Suprapubic skin (tissue), 4 donors: Measurements from ENCODE around the gene PAK5. TPM values are rescaled to one million over a fixed set of nuclear protein-coding genes. Genes with fewer than 3 reads are reported as not detected.

Source experiments
- DNase-seq, 2 donors: peaks; one replicate each; pipeline ENCODE4 v3.0.0-alpha.2; 2019; ENCODE audit warnings: low spot score in 2 of 2
- H3K27ac ChIP-seq: fragments of 200-600 bp; sonication (generic); one replicate; pipeline ENCODE4 v1.5.1; 2019
- H3K27me3 ChIP-seq: fragments of 200-600 bp; sonication (generic); one replicate; pipeline ENCODE4 v1.5.1; 2019
- H3K36me3 ChIP-seq: fragments of 200-600 bp; sonication (generic); one replicate; pipeline ENCODE4 v1.5.1; 2019
- H3K4me1 ChIP-seq: fragments of 200-600 bp; sonication (generic); one replicate; pipeline ENCODE4 v1.5.1; 2019
- H3K4me3 ChIP-seq: fragments of 200-600 bp; sonication (generic); one replicate; pipeline ENCODE4 v1.5.1; 2019; ENCODE audit warnings: mild to moderate bottlenecking
- H3K9me3 ChIP-seq: fragments of 200-600 bp; sonication (generic); one replicate; pipeline ENCODE4 v1.5.1; 2019
- CTCF ChIP-seq, 2 donors: fragments of 200-600 bp in 1 of 2; fragments of 450-650 bp in 1 of 2; sonication (generic) in 1 of 2; IDR thresholded peaks; one replicate each; pipeline ENCODE4 v1.5.1; 2016 to 2019; ENCODE audit warnings: antibody characterized with exemption in 2 of 2, mild to moderate bottlenecking in 1 of 2, moderate library complexity in 1 of 2
- EP300 ChIP-seq: sonication (generic); formaldehyde crosslinking; IDR thresholded peaks from one replicate; pipeline ENCODE4 v1.6.1; 2017; ENCODE audit warnings: antibody characterized with exemption
- POLR2A ChIP-seq, 2 donors: fragments of 450-650 bp; IDR thresholded peaks; one replicate each; pipeline ENCODE4 v1.6.1; 2017; ENCODE audit warnings: antibody characterized with exemption in 2 of 2, mild to moderate bottlenecking in 2 of 2, moderate library complexity in 2 of 2
- POLR2AphosphoS5 ChIP-seq, 3 donors: sonication (generic); formaldehyde crosslinking; IDR thresholded peaks; one replicate each; pipeline ENCODE4 v1.6.1; 2017; ENCODE audit warnings: antibody characterized with exemption in 3 of 3
- WGBS: methylation state at CpG from one replicate; pipeline ENCODE4 v1.1.5; 2018; 5-methylcytosine and 5-hydroxymethylcytosine counted together
- total RNA-seq, 4 donors: library from RNA; depleted of rRNA; stranded (reverse); fragments of >200 nt; gene quantifications; one replicate each; pipeline ENCODE4 v1.1.0, GENCODE V29; 2016

PAK5 gene
- total RNA-seq, 4 donors from 2014 or later: 0.10 to 0.56 (median 0.21) TPM; not detected in 1

GRCh38 chr20:9566977-9567376 is 271.9 kb downstream of the PAK5 start:
- no peaks in the 10 kb centered on the region for H3K36me3 ChIP-seq
- H3K4me3 ChIP-seq: no peak overlapping the region
- peaks cover 2% of the 10 kb centered on the region for H3K27me3 ChIP-seq
- no peaks in the 10 kb centered on the region for H3K4me1 ChIP-seq
- H3K9me3 ChIP-seq: no peaks in the 10 kb centered on the region
- TF ChIP-seq CTCF (IDR thresholded peaks at IDR 0.05) (no peak), POLR2A (IDR thresholded peaks at IDR 0.05) (no peak), POLR2AphosphoS5 (IDR thresholded peaks at IDR 0.05) (no peak), EP300 (no peak)
- 67% methylated on average over 1 of the region's 1 CpG for WGBS
- no peak for DNase-seq
- H3K27ac ChIP-seq: no peak overlapping the region

DNA sequence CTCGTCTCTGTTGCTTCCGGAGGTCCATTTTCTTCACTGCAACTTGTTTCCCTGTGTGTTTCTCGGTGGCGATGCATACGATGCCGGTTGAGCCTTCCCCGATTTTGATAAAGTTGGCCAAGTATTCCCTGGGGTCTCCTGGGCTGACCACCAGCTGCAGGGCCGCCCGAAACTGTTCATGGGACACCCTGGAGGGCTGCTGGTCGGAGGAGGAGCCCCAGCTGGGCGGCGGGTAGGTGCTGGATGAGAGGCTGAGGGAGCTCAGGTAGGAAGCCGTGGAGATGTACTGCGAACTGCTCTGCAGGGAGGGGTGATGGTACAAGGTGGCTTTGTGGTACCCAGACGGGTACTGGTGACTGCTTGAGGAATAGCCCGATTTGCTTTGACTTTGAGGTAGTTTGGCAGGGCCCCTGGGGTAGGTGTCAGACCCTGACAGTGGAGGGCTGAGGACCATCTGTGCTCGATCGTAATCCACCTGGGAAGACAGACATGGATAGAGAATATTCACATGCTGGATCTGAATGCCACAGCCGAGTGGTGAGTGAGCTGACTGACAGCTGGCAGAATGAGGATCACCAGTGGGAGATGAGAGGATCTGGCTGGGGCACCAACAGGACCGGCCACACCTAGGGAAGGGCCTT is 272.8 kb downstream of the PAK5 start:
- no peaks in the 10 kb centered on the region for H3K4me1 ChIP-seq
- H3K4me3 ChIP-seq: no peak overlapping the region
- H3K9me3 ChIP-seq: no peaks in the 10 kb centered on the region
- H3K36me3 ChIP-seq: no peaks in the 10 kb centered on the region
- no peak overlapping the region for H3K27ac ChIP-seq
- TF ChIP-seq CTCF (IDR thresholded peaks at IDR 0.05): no peak
- TF ChIP-seq EP300: no peak
- no peak for TF ChIP-seq POLR2AphosphoS5 (IDR thresholded peaks at IDR 0.05)
- no peak for TF ChIP-seq POLR2A (IDR thresholded peaks at IDR 0.05)
- 90% methylated on average over 19 of the region's 20 CpGs for WGBS
- peaks cover 2% of the 10 kb centered on the region for H3K27me3 ChIP-seq
- DNase-seq: no peak

- peaks cover 4% of the 10 kb centered on the region for H3K27me3 ChIP-seq
- TF ChIP-seq CTCF (IDR thresholded peaks at IDR 0.05) (no peak), POLR2AphosphoS5 (IDR thresholded peaks at IDR 0.05) (no peak), POLR2A (IDR thresholded peaks at IDR 0.05) (no peak), EP300 (no peak)
- DNase-seq: no peak
- no peak overlapping the region for H3K27ac ChIP-seq
- no peak overlapping the region for H3K4me3 ChIP-seq
- WGBS: 87% methylated on average over 4 of the region's 4 CpGs
- H3K4me1 ChIP-seq: no peaks in the 10 kb centered on the region
- H3K36me3 ChIP-seq: no peaks in the 10 kb centered on the region
- H3K9me3 ChIP-seq: no peaks in the 10 kb centered on the region
Measured at GRCh38 chr20:9557411-9557810, 281.5 kb downstream of the PAK5 start.

GRCh38 chr20:9555781-9556180 is 283.1 kb downstream of the PAK5 start:
- 85% methylated on average over 2 of the region's 2 CpGs for WGBS
- no peak for DNase-seq
- Histone ChIP-seq H3K27ac (no peak overlapping the region), H3K36me3 (no peaks in the 10 kb centered on the region), H3K4me3 (no peak overlapping the region), H3K9me3 (no peaks in the 10 kb centered on the region), H3K27me3 (peaks cover 2% of the 10 kb centered on the region), H3K4me1 (no peaks in the 10 kb centered on the region)
- TF ChIP-seq EP300: no peak

- no peaks in the 10 kb centered on the region for H3K36me3 ChIP-seq
- H3K4me1 ChIP-seq: no peaks in the 10 kb centered on the region
- TF ChIP-seq POLR2A (IDR thresholded peaks at IDR 0.05) (no peak), EP300 (no peak), POLR2AphosphoS5 (IDR thresholded peaks at IDR 0.05) (no peak), CTCF (IDR thresholded peaks at IDR 0.05) (no peak)
- 59% methylated on average over 4 of the region's 4 CpGs for whole genome bisulfite sequencing
- no peak for DNase-seq
- no peaks in the 10 kb centered on the region for H3K27me3 ChIP-seq
- no peak overlapping the region for H3K4me3 ChIP-seq
- no peak overlapping the region for H3K27ac ChIP-seq
- H3K9me3 ChIP-seq: no peaks in the 10 kb centered on the region
Measured at GRCh38 chr20:9551808-9552550, 286.9 kb downstream of the PAK5 start.
